ENCODE data around the gene FAAH.

The FAAH gene

GRCh38 chr1:46396441-46397398 lies 2.6 kb downstream of the FAAH start:
- no peak for DNase-seq (ENCODE audit: extremely low read depth, insufficient read length)

GRCh38 chr1:46399307-46399706 lies 5.2 kb downstream of the FAAH start:
- no peaks in the 10 kb centered on the region for H3K27me3 ChIP-seq (replicated peaks; ENCODE audit: control insufficient read depth, insufficient read depth, low read length)
- no peaks in the 10 kb centered on the region for H3K36me3 ChIP-seq (ENCODE audit: control insufficient read depth, insufficient read depth, low read length)
- no peak for TF ChIP-seq CTCF (IDR thresholded peaks at IDR 0.05; ENCODE audit: insufficient read depth, low read length, poor library complexity, severe bottlenecking)
- DNase-seq (ENCODE audit: extremely low read depth, insufficient read length): no peak
- H3K4me3 ChIP-seq (replicated peaks; ENCODE audit: low read depth, low read length): no peak overlapping the region

More at GRCh38 chr1:46396441-46397398, 2.6 kb downstream of the FAAH start:
- Histone ChIP-seq H3K4me3 (replicated peaks; ENCODE audit: low read depth, low read length) (no peak overlapping the region), H3K27me3 (replicated peaks; ENCODE audit: control insufficient read depth, insufficient read depth, low read length) (no peaks in the 10 kb centered on the region), H3K36me3 (ENCODE audit: control insufficient read depth, insufficient read depth, low read length) (no peaks in the 10 kb centered on the region)
- TF ChIP-seq CTCF (IDR thresholded peaks at IDR 0.05; ENCODE audit: insufficient read depth, low read length, poor library complexity, severe bottlenecking): no peak

GRCh38 chr1:46400421-46400820 lies 6.3 kb downstream of the FAAH start:
- no peak for TF ChIP-seq CTCF (IDR thresholded peaks at IDR 0.05; ENCODE audit: insufficient read depth, low read length, poor library complexity, severe bottlenecking)
- H3K4me3 ChIP-seq (replicated peaks; ENCODE audit: low read depth, low read length): no peak overlapping the region
- no peaks in the 10 kb centered on the region for H3K27me3 ChIP-seq (replicated peaks; ENCODE audit: control insufficient read depth, insufficient read depth, low read length)
- no peaks in the 10 kb centered on the region for H3K36me3 ChIP-seq (ENCODE audit: control insufficient read depth, insufficient read depth, low read length)
- no peak for DNase-seq (ENCODE audit: extremely low read depth, insufficient read length)

- DNase-seq (ENCODE audit: extremely low read depth, insufficient read length): no peak
- Histone ChIP-seq H3K27me3 (replicated peaks; ENCODE audit: control insufficient read depth, insufficient read depth, low read length) (no peaks in the 10 kb centered on the region), H3K4me3 (replicated peaks; ENCODE audit: low read depth, low read length) (no peak overlapping the region), H3K36me3 (ENCODE audit: control insufficient read depth, insufficient read depth, low read length) (no peaks in the 10 kb centered on the region)
- TF ChIP-seq CTCF (IDR thresholded peaks at IDR 0.05; ENCODE audit: insufficient read depth, low read length, poor library complexity, severe bottlenecking): no peak
Measured at GRCh38 chr1:46401154-46401913, 7.2 kb downstream of the FAAH start.

GRCh38 chr1:46401964-46402626 lies 8.0 kb downstream of the FAAH start:
- Histone ChIP-seq H3K27me3 (replicated peaks; ENCODE audit: control insufficient read depth, insufficient read depth, low read length) (no peaks in the 10 kb centered on the region), H3K4me3 (replicated peaks; ENCODE audit: low read depth, low read length) (no peak overlapping the region), H3K36me3 (ENCODE audit: control insufficient read depth, insufficient read depth, low read length) (no peaks in the 10 kb centered on the region)
- no peak for TF ChIP-seq CTCF (IDR thresholded peaks at IDR 0.05; ENCODE audit: insufficient read depth, low read length, poor library complexity, severe bottlenecking)
- no peak for DNase-seq (ENCODE audit: extremely low read depth, insufficient read length)
